Right lobe of liver (tissue), 6 donors: ENCODE measurements around the gene NPFF. TPM values are rescaled to one million over a fixed set of nuclear protein-coding genes. Genes with fewer than 3 reads are reported as not detected.
A peak's percentile ranks its signal among the peaks of the same experiment; 100 is the strongest.

Experiments
- ATAC-seq, 4 donors: fragments of 200-7000 bp; cut with Tn5 transposase; one replicate each; pipeline ENCODE4 v1.9.1; 2020; ENCODE audit warnings: mild to moderate bottlenecking in 4 of 4, moderate library complexity in 4 of 4
- DNase-seq, 3 donors: peaks; one replicate each; pipeline ENCODE4 v3.0.0-alpha.2; 2020
- H3K27ac ChIP-seq, 3 donors: fragments of 200-600 bp; one replicate each; pipeline ENCODE4 v1.8.0; 2022
- H3K27me3 ChIP-seq, 2 donors: fragments of 200-600 bp; one replicate each; pipeline ENCODE4 v1.8.0; 2022
- H3K36me3 ChIP-seq, 4 donors: fragments of 200-600 bp; sonication (generic) in 1 of 4; one replicate each; pipeline versions ENCODE4 v1.5.1 to v1.8.0; 2017 to 2022; ENCODE audit warnings: control low read depth in 1 of 4
- H3K4me1 ChIP-seq, 4 donors: fragments of 200-600 bp; sonication (generic) in 1 of 4; one replicate each; pipeline versions ENCODE4 v1.5.1 to v1.8.0; 2017 to 2022; ENCODE audit warnings: control low read depth in 1 of 4
- H3K4me3 ChIP-seq, 3 donors: fragments of 200-600 bp; one replicate each; pipeline ENCODE4 v1.8.0; 2022
- H3K9me3 ChIP-seq, 4 donors: fragments of 200-600 bp; sonication (generic) in 1 of 4; one replicate each; pipeline versions ENCODE4 v1.5.1 to v1.8.0; 2017 to 2022; ENCODE audit warnings: control low read depth in 1 of 4
- POLR2A ChIP-seq: fragments of 450-650 bp; IDR thresholded peaks from one replicate; pipeline ENCODE4 v1.6.1; 2017; ENCODE audit warnings: antibody characterized with exemption, mild to moderate bottlenecking
- WGBS: methylation state at CpG from one replicate; pipeline ENCODE4 v1.1.6; 2018; ENCODE audit warnings: low coverage, low lambda C conversion rate; ENCODE audit not compliant: insufficient coverage; ENCODE audit errors: missing lambda C conversion rate; 5-methylcytosine and 5-hydroxymethylcytosine counted together
- intact Hi-C, 2 donors: fragments of 100-400 bp; cut with DNase I; formaldehyde crosslinking; loops; one replicate each; pipeline versions ENCODE4 v1.11.2 to v1.14.1; 2022
- total RNA-seq, 6 experiments: library from RNA; depleted of rRNA in 2 of 6; stranded (reverse); fragments of >200 nt in 2 of 6; fragmentation: NEBNext Ultra II Directional in 3 of 6; extraction: Animal tissue kit (Norgen Biotek cat#: 25700) in 3 of 6; gene quantifications; one replicate each; pipeline versions ENCODE4 v1.1.0 to v1.2.4, GENCODE V29; 2016 to 2023
- TF ChIP-seq, protein P1 (sequence below), 4 donors: fragments of 200-600 bp in 3 of 4; fragments of 450-650 bp in 1 of 4; IDR thresholded peaks; one replicate each; pipeline versions ENCODE4 v1.5.1 to v1.8.0; 2016 to 2022; ENCODE audit warnings: antibody characterized with exemption in 4 of 4, mild to moderate bottlenecking in 2 of 4
- donor health status: DM: no; HTN: yes; CAD: no.
- donor health status: DM: no; HTN: no; CAD: no.
- donor health status: DM: no; HTN: no; CAD: no.
- donor health status: DM: no; HTN: yes; CAD: no.
- donor health status: DM: no; HTN: yes; CAD: no.

NPFF gene
- total RNA-seq, 6 experiments from 2014 or later: not detected

DNA sequence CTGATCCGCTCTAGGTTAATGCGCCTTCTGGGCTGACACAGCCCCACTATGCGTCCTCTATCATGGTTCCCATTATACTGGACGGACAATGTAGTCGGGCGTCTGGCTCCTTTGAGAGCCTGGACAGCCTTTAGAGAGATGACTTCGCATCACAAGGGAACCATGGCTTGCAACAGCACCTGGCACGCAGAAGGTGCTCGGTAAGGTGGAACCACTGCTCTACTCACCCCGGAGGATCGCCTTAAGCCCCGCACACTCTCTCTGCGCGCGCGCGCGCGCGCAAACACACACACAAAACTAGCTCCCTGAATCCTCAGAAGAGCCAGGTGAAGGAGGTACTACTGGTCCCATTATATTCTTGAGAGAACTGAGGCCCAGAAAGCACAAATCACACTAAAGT is 15.1 kb downstream of the NPFF start:
- peak in 1 of 3 donors; percentile 45 for DNase-seq
- Histone ChIP-seq H3K9me3 (no peaks in the 10 kb centered on the region), H3K4me3 (peak overlapping the region; percentile 33 to 63 (median 48)), H3K27ac (peak overlapping the region in 1 of 3 donors; percentile 37), H3K4me1 (peaks cover 0 to 10% (median 0%) of the 10 kb centered on the region in 4 donors), H3K27me3 (no peaks in the 10 kb centered on the region), H3K36me3 (no peaks in the 10 kb centered on the region)
- ATAC-seq: no peak
- TF ChIP-seq, protein P1, sequence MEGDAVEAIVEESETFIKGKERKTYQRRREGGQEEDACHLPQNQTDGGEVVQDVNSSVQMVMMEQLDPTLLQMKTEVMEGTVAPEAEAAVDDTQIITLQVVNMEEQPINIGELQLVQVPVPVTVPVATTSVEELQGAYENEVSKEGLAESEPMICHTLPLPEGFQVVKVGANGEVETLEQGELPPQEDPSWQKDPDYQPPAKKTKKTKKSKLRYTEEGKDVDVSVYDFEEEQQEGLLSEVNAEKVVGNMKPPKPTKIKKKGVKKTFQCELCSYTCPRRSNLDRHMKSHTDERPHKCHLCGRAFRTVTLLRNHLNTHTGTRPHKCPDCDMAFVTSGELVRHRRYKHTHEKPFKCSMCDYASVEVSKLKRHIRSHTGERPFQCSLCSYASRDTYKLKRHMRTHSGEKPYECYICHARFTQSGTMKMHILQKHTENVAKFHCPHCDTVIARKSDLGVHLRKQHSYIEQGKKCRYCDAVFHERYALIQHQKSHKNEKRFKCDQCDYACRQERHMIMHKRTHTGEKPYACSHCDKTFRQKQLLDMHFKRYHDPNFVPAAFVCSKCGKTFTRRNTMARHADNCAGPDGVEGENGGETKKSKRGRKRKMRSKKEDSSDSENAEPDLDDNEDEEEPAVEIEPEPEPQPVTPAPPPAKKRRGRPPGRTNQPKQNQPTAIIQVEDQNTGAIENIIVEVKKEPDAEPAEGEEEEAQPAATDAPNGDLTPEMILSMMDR (IDR thresholded peaks at IDR 0.05): no peak
- TF ChIP-seq POLR2A: no peak
- intact Hi-C loops: no loop called here
- WGBS: 55% methylated on average over 8 of the region's 20 CpGs

DNA sequence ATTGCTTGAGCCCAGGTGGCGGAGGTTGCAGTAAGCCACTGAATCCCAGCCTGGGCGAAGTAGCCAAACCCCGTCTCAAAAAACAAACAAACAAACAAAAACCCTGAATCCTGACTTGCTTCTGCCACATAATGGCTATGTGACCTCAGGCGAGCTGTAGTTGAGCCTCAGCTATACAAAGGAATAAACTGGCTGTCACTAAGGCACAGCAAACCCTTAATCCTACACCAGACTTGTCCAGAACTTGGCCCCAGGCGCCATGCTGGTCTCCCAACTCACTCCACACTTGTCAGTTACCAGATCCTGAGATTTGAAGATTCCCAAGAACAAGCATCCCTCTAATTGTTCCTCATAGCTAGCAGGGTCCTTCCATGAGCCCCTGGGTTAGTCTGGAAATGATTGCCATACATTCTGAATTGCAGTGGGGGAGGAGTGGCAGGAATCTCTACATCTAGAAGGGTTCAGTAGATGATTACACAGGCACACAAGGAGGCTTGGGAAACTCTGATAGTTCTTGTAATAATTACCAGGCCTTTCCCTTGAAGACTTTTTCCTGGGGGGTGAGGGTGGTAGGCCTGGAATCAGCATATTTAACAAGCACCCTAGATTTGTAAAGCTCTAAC is 17.9 kb downstream of the NPFF start:
- Histone ChIP-seq H3K4me3 (no peak overlapping the region), H3K27me3 (no peaks in the 10 kb centered on the region), H3K36me3 (peaks cover 0 to 8% (median 0%) of the 10 kb centered on the region in 4 donors), H3K27ac (no peak overlapping the region), H3K9me3 (no peaks in the 10 kb centered on the region), H3K4me1 (peaks cover 0 to 10% (median 0%) of the 10 kb centered on the region in 4 donors)
- peak in 1 of 3 donors; percentile 15 for DNase-seq
- intact Hi-C loops: loop anchor here in 1 of 2 donors (5.0 kb wide), 1 partner anchor 37 kb away; the partner anchor contains the start of gene PCBP2
- TF ChIP-seq, protein P1 (IDR thresholded peaks at IDR 0.05): no peak
- no peak for TF ChIP-seq POLR2A
- no CpG with 5 or more reads among the region's 5 CpGs for WGBS
- no peak for ATAC-seq

DNA sequence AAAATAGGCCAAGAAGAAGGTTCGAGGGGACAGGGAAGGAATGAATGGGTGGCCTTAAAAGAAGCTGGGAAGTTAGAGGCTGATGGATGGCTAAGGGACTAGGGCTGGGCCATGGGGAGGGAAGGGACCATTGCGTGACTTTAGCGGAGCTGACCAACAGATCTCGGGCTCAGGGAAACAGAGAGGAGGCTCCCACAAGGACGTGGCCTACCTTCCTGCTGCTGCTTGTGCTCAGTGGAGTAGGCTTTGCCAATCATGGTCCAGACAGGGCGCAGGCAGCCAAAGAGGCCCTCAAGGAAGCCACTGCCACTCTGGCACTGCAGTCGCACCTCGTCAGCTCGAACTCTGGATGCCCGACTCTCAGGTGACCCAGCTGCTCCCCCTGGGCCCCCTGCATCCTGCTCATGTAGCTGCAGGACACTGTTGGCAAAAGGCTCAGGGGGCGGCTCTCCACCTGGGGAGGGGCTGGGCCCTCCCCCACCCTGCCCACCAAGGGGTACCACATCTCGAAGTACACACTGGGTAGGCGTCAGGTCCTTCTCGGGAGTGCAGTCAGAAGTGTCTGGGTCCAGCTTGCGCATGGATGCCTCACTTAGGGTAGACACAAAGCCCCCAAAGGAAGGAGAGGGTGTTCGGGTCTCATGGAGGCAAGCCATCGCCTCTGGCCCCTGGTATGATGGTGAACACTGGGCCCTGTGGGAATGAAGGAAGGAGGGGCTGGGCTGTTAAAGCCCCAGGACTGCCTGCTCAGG is 20.4 kb downstream of the NPFF start:
- H3K27me3 ChIP-seq: no peaks in the 10 kb centered on the region
- WGBS: 64% methylated on average over 1 of the region's 17 CpGs
- peaks cover 0 to 15% (median 0%) of the 10 kb centered on the region in 4 donors for H3K36me3 ChIP-seq
- intact Hi-C loops: loop anchor here in 1 of 2 donors (5.0 kb wide), 1 partner anchor 35 kb away; the partner anchor contains the start of gene PCBP2
- ATAC-seq (peak in 2 of 4 donors; percentile 2 to 4), DNase-seq (no peak)
- TF ChIP-seq, protein P1 (IDR thresholded peaks at IDR 0.05): no peak
- TF ChIP-seq POLR2A: no peak
- no peak overlapping the region for H3K27ac ChIP-seq
- H3K4me3 ChIP-seq: no peak overlapping the region
- H3K4me1 ChIP-seq: no peaks in the 10 kb centered on the region
- H3K9me3 ChIP-seq: no peaks in the 10 kb centered on the region

DNA sequence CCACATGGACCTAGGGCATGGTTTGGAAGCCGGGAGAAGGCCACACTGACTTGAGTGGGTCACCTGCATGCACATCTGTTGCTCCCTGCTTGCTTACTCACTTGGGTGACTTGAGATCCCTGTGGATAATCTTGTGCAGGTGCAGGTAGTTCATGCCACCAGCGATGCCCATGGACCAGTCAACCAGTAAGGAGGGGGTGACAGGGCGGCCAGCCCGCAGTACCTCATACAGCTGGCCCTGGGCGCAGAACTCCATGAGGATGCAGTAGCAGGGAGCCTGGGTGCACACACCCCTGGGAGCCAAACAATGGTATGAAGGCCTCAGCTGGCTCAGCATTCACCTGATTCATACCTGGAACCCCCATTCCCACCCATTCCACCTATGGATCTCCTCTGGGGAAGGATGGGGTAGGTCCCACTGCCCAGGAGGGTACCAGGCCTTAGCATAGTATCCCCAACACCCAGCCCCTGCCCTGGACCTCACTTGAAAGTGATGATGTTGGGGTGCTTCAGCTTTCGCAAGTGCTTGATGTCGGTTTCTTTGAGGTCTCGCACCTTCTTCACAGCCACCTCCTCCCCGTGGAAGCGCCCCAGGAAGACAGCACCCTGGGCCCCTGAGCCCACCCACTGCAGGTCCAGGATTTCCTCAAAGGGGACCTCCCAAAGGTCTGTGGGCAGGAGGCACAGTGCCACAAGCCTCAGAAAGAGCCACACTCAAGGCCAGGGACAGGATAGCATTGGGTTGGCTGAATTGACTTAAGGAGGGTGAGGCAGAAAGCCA is 21.1 kb downstream of the NPFF start:
- peak in 1 of 4 donors; percentile 9 for ATAC-seq
- intact Hi-C loops: loop anchor here in 1 of 2 donors (5.0 kb wide), 1 partner anchor 34 kb away; the partner anchor contains the start of gene PCBP2
- DNase-seq: no peak

More for the DNA sequence above, 21.1 kb downstream of the NPFF start:
- TF ChIP-seq, protein P1 (IDR thresholded peaks at IDR 0.05): no peak
- TF ChIP-seq POLR2A: no peak
- H3K27me3 ChIP-seq: no peaks in the 10 kb centered on the region
- peaks cover 0 to 23% (median 5%) of the 10 kb centered on the region in 4 donors for H3K36me3 ChIP-seq
- 87% methylated on average over 3 of the region's 10 CpGs for WGBS
- H3K4me3 ChIP-seq: no peak overlapping the region
- no peaks in the 10 kb centered on the region for H3K4me1 ChIP-seq
- H3K9me3 ChIP-seq: no peaks in the 10 kb centered on the region
- no peak overlapping the region for H3K27ac ChIP-seq
